HCT116 (cell line): Measurements from ENCODE around the gene SCN3B. TPM values are rescaled to one million over a fixed set of nuclear protein-coding genes. Genes with fewer than 3 reads are reported as not detected.

Experiments
- ATAC-seq: fragments of 200-7000 bp; cut with Tn5 transposase; 2 replicates; pipeline ENCODE4 v1.9.1; 2020; ENCODE audit warnings: mild to moderate bottlenecking, moderate library complexity
- BruUV-seq: library from RNA; stranded (reverse); fragments of 400-500 nt; replicated peaks from 2 replicates; lab custom pipeline; 2021; lab: Mats Ljungman, UMichigan
- CTCF ChIA-PET: fragments of 300-600 bp; sonication (Branson Sonifier 250); formaldehyde crosslinking; loops from one replicate; lab custom pipeline; 2021; ENCODE audit warnings: antibody characterized with exemption; lab: Charles Lee
- POLR2A ChIA-PET: fragments of 300-600, 350-600 bp; sonication (Branson Sonifier 250); formaldehyde crosslinking; loops from one replicate; lab custom pipeline; 2021; ENCODE audit warnings: antibody characterized with exemption; lab: Charles Lee
- RAD21 ChIA-PET, 2 experiments: fragments of 300-600 bp; sonication (Branson Sonifier 250); formaldehyde crosslinking; loops; one replicate each; lab custom pipeline; 2023; ENCODE audit warnings: low total read pairs in 2 of 2; ENCODE audit not compliant: uncharacterized antibody in 2 of 2, unreplicated experiment in 2 of 2, low non-redundant PET in 1 of 2; lab: Charles Lee
- DNase-seq: peaks from one replicate; pipeline ENCODE4 v3.0.0-alpha.2; 2010; ENCODE audit warnings: low read depth, low spot score
- H2AFZ ChIP-seq: fragments of 200-600 bp; shearing (Covaris generic), sonication (generic); 2 replicates; pipeline ENCODE4 v1.6.1; 2017; ENCODE audit warnings: low read depth, mixed run types, mixed read lengths, antibody characterized with exemption, low read length; ENCODE audit not compliant: poor library complexity, severe bottlenecking
- H3K27ac ChIP-seq: 2 replicates; pipeline ENCODE4 v1.5.1; 2012; ENCODE audit warnings: low read depth, low read length
- H3K27me3 ChIP-seq: fragments of 200-600 bp; sonication (generic); 2 replicates; pipeline ENCODE4 v1.6.1; 2016; ENCODE audit warnings: mixed run types, low read length, mixed read lengths; ENCODE audit not compliant: insufficient read depth
- H3K36me3 ChIP-seq, 2 experiments: fragments of 200-500 bp in 1 of 2; fragments of 200-600 bp in 1 of 2; sonication (Bioruptor generic) in 1 of 2; sonication (generic) in 1 of 2; 2 replicates each; pipeline versions ENCODE4 v1.5.1 to v1.6.1; 2014 to 2016; ENCODE audit warnings: low read length in 2 of 2, inconsistent platforms in 1 of 2, mixed read lengths in 1 of 2, mixed run types in 1 of 2; ENCODE audit not compliant: insufficient read depth in 2 of 2, control insufficient read depth in 1 of 2
- H3K4me1 ChIP-seq, 2 experiments: fragments of 200-600 bp in 1 of 2; sonication (generic) in 1 of 2; 2 replicates each; pipeline versions ENCODE4 v1.5.1 to v1.6.1; 2012 to 2017; ENCODE audit warnings: low read length in 2 of 2, inconsistent platforms in 1 of 2, mild to moderate bottlenecking in 1 of 2, mixed read lengths in 1 of 2, mixed run types in 1 of 2, moderate library complexity in 1 of 2; ENCODE audit not compliant: insufficient read depth in 2 of 2, control insufficient read depth in 1 of 2
- H3K4me2 ChIP-seq: fragments of 200-600 bp; sonication (generic); 2 replicates; pipeline ENCODE4 v1.6.1; 2017; ENCODE audit warnings: mixed run types, low read length, mixed read lengths
- H3K4me3 ChIP-seq, 2 experiments: fragments of 200-600 bp in 1 of 2; sonication (generic) in 1 of 2; replicated peaks in 1 of 2; 2 replicates each; pipeline ENCODE4 v1.5.1; 2011 to 2016; ENCODE audit warnings: low read length in 2 of 2, control low read depth in 1 of 2, low read depth in 1 of 2, mild to moderate bottlenecking in 1 of 2, mixed read lengths in 1 of 2, mixed run types in 1 of 2
- H3K79me2 ChIP-seq: fragments of 200-600 bp; sonication (generic); 2 replicates; pipeline ENCODE4 v1.6.1; 2017; ENCODE audit warnings: mild to moderate bottlenecking, mixed run types, low read length, moderate library complexity, mixed read lengths; ENCODE audit not compliant: insufficient read depth
- H3K9ac ChIP-seq: fragments of 200-600 bp; sonication (generic); 2 replicates; pipeline ENCODE4 v1.6.1; 2016; ENCODE audit warnings: low read length, mixed read lengths
- H3K9me2 ChIP-seq: fragments of 200-600 bp; sonication (generic), shearing (Covaris generic); 2 replicates; pipeline ENCODE4 v1.6.1; 2017; ENCODE audit warnings: mixed run types, mild to moderate bottlenecking, moderate library complexity; ENCODE audit not compliant: insufficient read depth
- H3K9me3 ChIP-seq, 2 experiments: fragments of 200-500 bp in 1 of 2; fragments of 200-600 bp in 1 of 2; sonication (Bioruptor generic) in 1 of 2; sonication (generic) in 1 of 2; 2 replicates each; pipeline ENCODE4 v1.6.1; 2014 to 2017; ENCODE audit warnings: low read length in 2 of 2, mixed read lengths in 2 of 2, inconsistent platforms in 1 of 2, low read depth in 1 of 2, mild to moderate bottlenecking in 1 of 2, mixed run types in 1 of 2, moderate library complexity in 1 of 2; ENCODE audit not compliant: control insufficient read depth in 1 of 2, insufficient read depth in 1 of 2
- H4K20me1 ChIP-seq: fragments of 200-600 bp; sonication (generic), shearing (Covaris generic); 2 replicates; pipeline ENCODE4 v1.6.1; 2017; ENCODE audit warnings: mixed run types, mild to moderate bottlenecking, moderate library complexity; ENCODE audit not compliant: insufficient read depth
- CBX3 ChIP-seq: IDR thresholded peaks from 2 replicates; pipeline ENCODE4 v1.6.1; 2012; ENCODE audit warnings: low read depth
- CEBPB ChIP-seq: IDR thresholded peaks from 2 replicates; pipeline ENCODE4 v1.6.1; 2012; ENCODE audit warnings: low read depth
- EZH2 ChIP-seq: fragments of 200-600 bp; sonication (generic); IDR thresholded peaks from 2 replicates; pipeline ENCODE4 v1.6.1; 2017; ENCODE audit warnings: antibody characterized with exemption, mixed run types
- EZH2phosphoT487 ChIP-seq: fragments of 200-600 bp; IDR thresholded peaks from 2 replicates; pipeline ENCODE4 v1.6.1; 2018; ENCODE audit warnings: antibody characterized with exemption, borderline replicate concordance
- FOSL1 ChIP-seq: IDR thresholded peaks from 2 replicates; pipeline ENCODE4 v1.6.1; 2012; ENCODE audit warnings: low read depth
- SRF ChIP-seq: IDR thresholded peaks from 2 replicates; pipeline ENCODE4 v1.6.1; 2012; ENCODE audit warnings: low read depth
- ZNF274 ChIP-seq: fragments of 200-500 bp; sonication (Bioruptor generic); IDR thresholded peaks from 2 replicates; pipeline ENCODE4 v1.6.1; 2014; ENCODE audit warnings: mild to moderate bottlenecking, low read depth, low read length, inconsistent platforms
- intact Hi-C: fragments of 100-400 bp; cut with micrococcal nuclease; formaldehyde crosslinking; loops from 2 replicates; pipeline ENCODE4 v1.10.0; 2022
- total RNA-seq: library from RNA; stranded (reverse); gene quantifications from one replicate; pipeline ENCODE4 v1.2.1, GENCODE V29; 2021; ENCODE audit not compliant: unreplicated experiment
- TF ChIP-seq, protein P1 (sequence below), 3 experiments: fragments of 200-600 bp in 1 of 3; sonication (generic) in 1 of 3; IDR thresholded peaks in 2 of 3; conservative IDR thresholded peaks in 1 of 3; 2 replicates each; pipeline ENCODE4 v1.5.1; 2012 to 2017; ENCODE audit warnings: low read depth in 2 of 3, low read length in 2 of 3, antibody characterized with exemption in 1 of 3, borderline replicate concordance in 1 of 3, control low read depth in 1 of 3, mild to moderate bottlenecking in 1 of 3, mixed read lengths in 1 of 3, mixed run types in 1 of 3, moderate library complexity in 1 of 3; ENCODE audit not compliant: insufficient read depth in 1 of 3
- TF ChIP-seq, protein P2 (sequence below): IDR thresholded peaks from 2 replicates; pipeline ENCODE4 v1.6.1; 2011; ENCODE audit warnings: mild to moderate bottlenecking, low read length, moderate library complexity; ENCODE audit not compliant: insufficient replicate concordance; ENCODE audit errors: extremely low read depth
- TF ChIP-seq, protein P3 (sequence below): IDR thresholded peaks from 2 replicates; pipeline ENCODE4 v1.6.1; 2012
- TF ChIP-seq, protein P4 (sequence below): IDR thresholded peaks from 2 replicates; pipeline ENCODE4 v1.6.1; 2012

Gene SCN3B
- total RNA-seq, 1 experiment from 2014 or later, result 0.05 TPM

DNA sequence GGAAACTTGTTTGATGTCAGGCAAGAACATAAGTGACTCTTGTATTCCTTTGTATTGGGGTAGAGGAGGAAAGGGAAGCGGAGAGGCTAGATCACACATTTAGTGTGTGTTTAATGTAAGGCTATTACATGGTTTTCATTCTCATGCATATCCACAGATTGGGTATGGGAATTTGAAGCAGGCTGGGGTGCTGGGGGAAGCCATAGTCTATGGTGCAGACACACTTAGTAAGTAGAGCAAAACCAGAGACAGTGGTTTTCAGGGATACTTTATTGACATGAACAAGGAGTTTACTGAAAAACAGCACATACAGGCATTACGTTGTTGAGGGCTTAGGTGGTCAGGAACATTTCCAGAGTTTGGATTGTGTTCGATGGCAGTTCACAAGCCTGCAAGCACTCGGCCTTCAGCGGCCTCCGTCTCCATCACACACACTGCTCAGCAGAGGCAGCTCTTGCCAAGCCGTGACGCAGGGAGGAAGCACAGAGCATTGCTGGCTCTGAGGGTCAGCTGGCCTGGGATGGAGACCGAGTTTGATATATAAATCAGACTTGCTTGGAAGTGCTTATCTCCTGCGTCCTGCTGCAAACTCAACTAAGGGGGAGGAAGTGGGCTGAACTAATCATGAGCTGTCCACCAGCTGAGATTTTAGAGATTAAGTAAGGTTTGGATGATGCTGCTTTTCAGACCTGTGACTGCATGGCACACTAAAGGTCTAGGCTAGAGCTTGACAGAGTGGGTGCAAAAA, 25.3 kb downstream of the SCN3B start:
- POLR2A ChIA-PET, result no interaction called here
- Histone ChIP-seq H3K27me3 (peaks cover 25% of the 10 kb centered on the region), H3K4me2 (no peak overlapping the region), H4K20me1 (no peaks in the 10 kb centered on the region), H2AFZ (no peak overlapping the region), H3K9me2 (no peaks in the 10 kb centered on the region), H3K27ac (no peak overlapping the region), H3K4me3 (no peak overlapping the region), H3K36me3 (no peaks in the 10 kb centered on the region), H3K9me3 (no peaks in the 10 kb centered on the region), H3K9ac (no peak overlapping the region), H3K79me2 (no peaks in the 10 kb centered on the region), H3K4me1 (no peaks in the 10 kb centered on the region)
- ATAC-seq (no peak), DNase-seq (no peak)
- CTCF ChIA-PET, result no interaction called here
- TF ChIP-seq, protein P1, sequence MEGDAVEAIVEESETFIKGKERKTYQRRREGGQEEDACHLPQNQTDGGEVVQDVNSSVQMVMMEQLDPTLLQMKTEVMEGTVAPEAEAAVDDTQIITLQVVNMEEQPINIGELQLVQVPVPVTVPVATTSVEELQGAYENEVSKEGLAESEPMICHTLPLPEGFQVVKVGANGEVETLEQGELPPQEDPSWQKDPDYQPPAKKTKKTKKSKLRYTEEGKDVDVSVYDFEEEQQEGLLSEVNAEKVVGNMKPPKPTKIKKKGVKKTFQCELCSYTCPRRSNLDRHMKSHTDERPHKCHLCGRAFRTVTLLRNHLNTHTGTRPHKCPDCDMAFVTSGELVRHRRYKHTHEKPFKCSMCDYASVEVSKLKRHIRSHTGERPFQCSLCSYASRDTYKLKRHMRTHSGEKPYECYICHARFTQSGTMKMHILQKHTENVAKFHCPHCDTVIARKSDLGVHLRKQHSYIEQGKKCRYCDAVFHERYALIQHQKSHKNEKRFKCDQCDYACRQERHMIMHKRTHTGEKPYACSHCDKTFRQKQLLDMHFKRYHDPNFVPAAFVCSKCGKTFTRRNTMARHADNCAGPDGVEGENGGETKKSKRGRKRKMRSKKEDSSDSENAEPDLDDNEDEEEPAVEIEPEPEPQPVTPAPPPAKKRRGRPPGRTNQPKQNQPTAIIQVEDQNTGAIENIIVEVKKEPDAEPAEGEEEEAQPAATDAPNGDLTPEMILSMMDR (IDR thresholded peaks at IDR 0.05 in 2 of 3, conservative IDR thresholded peaks at IDR 0.05 in 1 of 3; ENCODE audit: borderline replicate concordance in 1 of 3, insufficient read depth in 1 of 3, low read depth in 2 of 3, low read length in 2 of 3), result no peak
- BruUV-seq, result no TSS peak
- intact Hi-C loops, result no loop called here
- RAD21 ChIA-PET, result no interaction called here

DNA sequence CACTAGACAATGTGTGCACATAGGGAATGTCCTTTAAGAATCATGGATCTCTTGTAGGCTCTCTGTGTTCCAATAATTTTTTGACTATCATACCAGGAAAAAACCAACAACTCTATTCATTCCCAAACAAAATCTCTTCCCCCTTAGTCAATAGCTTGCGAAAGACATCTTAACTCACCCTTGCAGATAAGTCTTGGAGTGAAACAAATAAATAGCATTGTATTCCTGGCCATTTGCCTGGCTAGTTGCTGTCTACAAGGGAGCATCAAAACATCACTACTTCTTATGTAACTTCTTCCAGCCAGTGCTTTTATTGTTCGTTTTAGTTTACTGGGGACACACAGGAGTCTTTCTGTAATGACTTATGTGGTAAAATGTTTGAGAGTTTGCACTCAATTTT, 29.4 kb downstream of the SCN3B start:
- Histone ChIP-seq H3K9ac (no peak overlapping the region), H3K4me1 (no peaks in the 10 kb centered on the region), H3K79me2 (no peaks in the 10 kb centered on the region), H3K27me3 (peaks cover 3% of the 10 kb centered on the region; the same call in 1 of the 2 replicates), H3K4me2 (no peak overlapping the region), H4K20me1 (no peaks in the 10 kb centered on the region), H3K9me2 (no peaks in the 10 kb centered on the region), H3K4me3 (no peak overlapping the region), H2AFZ (no peak overlapping the region), H3K9me3 (no peaks in the 10 kb centered on the region), H3K36me3 (no peaks in the 10 kb centered on the region), H3K27ac (no peak overlapping the region)
- RAD21 ChIA-PET, result no interaction called here
- DNase-seq (no peak), ATAC-seq (no peak)
- intact Hi-C loops, result no loop called here
- CTCF ChIA-PET, result no interaction called here
- POLR2A ChIA-PET, result no interaction called here
- BruUV-seq, result no TSS peak
- no peak for TF ChIP-seq SRF
- TF ChIP-seq, protein P2, sequence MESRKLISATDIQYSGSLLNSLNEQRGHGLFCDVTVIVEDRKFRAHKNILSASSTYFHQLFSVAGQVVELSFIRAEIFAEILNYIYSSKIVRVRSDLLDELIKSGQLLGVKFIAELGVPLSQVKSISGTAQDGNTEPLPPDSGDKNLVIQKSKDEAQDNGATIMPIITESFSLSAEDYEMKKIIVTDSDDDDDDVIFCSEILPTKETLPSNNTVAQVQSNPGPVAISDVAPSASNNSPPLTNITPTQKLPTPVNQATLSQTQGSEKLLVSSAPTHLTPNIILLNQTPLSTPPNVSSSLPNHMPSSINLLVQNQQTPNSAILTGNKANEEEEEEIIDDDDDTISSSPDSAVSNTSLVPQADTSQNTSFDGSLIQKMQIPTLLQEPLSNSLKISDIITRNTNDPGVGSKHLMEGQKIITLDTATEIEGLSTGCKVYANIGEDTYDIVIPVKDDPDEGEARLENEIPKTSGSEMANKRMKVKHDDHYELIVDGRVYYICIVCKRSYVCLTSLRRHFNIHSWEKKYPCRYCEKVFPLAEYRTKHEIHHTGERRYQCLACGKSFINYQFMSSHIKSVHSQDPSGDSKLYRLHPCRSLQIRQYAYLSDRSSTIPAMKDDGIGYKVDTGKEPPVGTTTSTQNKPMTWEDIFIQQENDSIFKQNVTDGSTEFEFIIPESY, result no peak
- no peak for TF ChIP-seq CEBPB
- TF ChIP-seq FOSL1, result no peak
- TF ChIP-seq, protein P3, sequence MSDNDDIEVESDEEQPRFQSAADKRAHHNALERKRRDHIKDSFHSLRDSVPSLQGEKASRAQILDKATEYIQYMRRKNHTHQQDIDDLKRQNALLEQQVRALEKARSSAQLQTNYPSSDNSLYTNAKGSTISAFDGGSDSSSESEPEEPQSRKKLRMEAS, result no peak
- TF ChIP-seq, protein P4, sequence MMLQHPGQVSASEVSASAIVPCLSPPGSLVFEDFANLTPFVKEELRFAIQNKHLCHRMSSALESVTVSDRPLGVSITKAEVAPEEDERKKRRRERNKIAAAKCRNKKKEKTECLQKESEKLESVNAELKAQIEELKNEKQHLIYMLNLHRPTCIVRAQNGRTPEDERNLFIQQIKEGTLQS, result no peak
- TF ChIP-seq, protein P1 (IDR thresholded peaks at IDR 0.05 in 2 of 3, conservative IDR thresholded peaks at IDR 0.05 in 1 of 3; ENCODE audit: borderline replicate concordance in 1 of 3, insufficient read depth in 1 of 3, low read depth in 2 of 3, low read length in 2 of 3), result no peak
- TF ChIP-seq CBX3, result no peak
- no peak for TF ChIP-seq EZH2
- TF ChIP-seq ZNF274, result no peak
- TF ChIP-seq EZH2phosphoT487, result no peak
